Left lobe of liver (tissue), 2 donors: Measurements from ENCODE around the gene CNFN. TPM values are rescaled to one million over a fixed set of nuclear protein-coding genes. Genes with fewer than 3 reads are reported as not detected.
"Not testable (repeated sequence)": the region's sequence is repeated elsewhere in the genome, so short reads cannot be mapped to it uniquely, and the experiment has no call there.

Source experiments
- ATAC-seq: fragments of 200-7000 bp; cut with Tn5 transposase; one replicate; pipeline ENCODE4 v1.9.1; 2020; ENCODE audit warnings: mild to moderate bottlenecking, moderate library complexity
- DNase-seq: peaks from one replicate; pipeline ENCODE4 v3.0.0-alpha.2; 2020; ENCODE audit warnings: low spot score
- total RNA-seq: library from RNA; stranded (reverse); gene quantifications from one replicate; pipeline ENCODE4 v1.2.1, GENCODE V29; 2021
- donor health status: DM: no; HTN: no; CAD: no; lungs with moderate emphysema.
- donor health status: DM: no; HTN: yes; CAD: no.

CNFN gene
- total RNA-seq, 1 donor from 2014 or later, result not detected

DNA sequence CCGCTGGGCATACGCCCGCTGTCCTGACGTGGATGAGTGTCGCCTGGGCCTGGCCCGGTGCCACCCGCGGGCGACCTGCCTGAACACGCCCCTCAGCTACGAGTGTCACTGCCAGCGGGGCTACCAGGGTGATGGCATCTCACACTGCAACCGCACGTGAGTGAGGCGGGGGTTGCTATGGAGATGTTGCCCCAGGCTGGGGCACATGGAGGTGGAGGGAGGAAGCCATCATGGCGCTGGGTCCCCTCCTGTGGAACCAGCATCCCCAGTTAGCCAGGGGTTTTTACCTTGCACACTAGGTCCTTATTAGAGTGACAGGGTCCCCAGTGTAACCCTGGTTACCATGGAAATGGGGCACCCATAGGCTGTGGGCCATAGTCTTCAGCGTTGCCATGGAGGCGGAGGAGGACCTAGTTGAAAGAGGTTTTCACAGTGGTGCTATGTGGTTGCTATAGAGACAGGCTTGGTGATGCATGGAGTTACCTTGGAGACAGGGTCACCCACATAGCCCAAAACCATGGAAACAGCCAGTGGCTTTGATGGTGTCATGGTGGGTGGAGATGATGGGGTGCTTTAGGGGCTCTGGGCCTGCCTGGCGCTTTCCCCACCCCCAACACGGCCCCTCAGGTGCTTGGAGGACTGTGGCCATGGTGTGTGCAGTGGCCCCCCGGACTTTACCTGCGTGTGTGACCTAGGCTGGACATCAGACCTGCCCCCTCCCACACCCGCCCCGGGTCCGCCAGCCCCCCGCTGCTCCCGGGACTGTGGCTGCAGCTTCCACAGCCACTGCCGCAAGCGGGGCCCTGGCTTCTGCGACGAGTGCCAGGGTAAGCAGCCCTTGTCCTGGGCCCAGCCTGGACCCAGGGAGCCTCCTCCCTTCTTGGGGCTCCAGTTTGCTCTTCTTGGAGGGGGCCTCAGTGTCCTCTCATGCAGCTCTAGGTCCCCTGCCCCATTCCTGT, 37.5 kb downstream of the CNFN start:
- DNase-seq (no peak), ATAC-seq (no peak)

DNA sequence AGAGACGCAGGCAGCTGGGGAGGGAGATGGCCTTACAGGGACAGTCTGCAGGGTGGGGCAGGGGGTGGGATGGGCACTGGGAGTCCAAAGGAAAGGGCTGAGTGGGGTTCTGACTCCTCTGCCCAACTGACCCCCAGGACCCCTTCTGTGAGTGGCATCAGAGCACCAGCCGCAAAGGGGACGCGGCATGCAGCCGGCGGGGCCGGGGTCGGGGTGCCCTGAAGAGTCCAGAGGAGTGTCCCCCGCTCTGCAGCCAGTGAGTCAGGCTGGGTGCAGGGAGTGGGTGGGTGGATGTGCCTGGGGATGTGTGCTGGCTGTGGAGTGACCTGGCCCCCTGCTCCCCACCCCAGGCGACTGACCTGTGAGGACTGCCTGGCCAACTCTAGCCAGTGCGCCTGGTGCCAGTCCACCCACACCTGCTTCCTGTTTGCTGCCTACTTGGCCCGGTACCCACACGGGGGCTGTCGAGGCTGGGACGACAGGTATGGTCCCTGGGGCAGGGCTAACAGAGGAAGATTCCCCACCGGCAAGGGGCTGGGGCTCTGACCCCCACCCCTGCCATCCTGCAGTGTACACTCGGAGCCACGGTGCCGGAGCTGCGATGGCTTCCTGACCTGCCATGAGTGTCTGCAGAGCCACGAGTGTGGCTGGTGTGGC, 38.9 kb downstream of the CNFN start:
- DNase-seq (no peak), ATAC-seq (no peak)

DNA sequence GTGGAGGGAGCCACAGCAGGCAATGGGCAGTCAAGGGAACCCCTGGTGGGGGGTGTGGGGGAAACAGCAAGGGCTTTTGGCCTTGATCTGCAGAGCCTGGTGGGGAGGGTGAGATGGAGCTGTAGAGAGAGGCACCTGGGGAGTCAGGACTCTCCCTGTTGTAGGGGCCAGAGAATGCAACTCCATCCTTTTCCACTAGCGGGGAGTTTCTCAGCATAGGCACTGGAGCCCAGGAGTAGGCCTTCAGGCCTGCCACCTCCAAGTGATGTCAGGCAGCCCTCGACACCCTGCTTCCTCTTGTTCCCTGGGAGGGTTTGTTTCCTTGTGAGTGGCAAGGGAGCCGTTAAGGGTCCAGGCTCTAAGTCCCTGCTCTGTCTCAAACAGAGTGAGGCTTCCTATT, 39.7 kb downstream of the CNFN start:
- DNase-seq, result no peak
- no peak for ATAC-seq

DNA sequence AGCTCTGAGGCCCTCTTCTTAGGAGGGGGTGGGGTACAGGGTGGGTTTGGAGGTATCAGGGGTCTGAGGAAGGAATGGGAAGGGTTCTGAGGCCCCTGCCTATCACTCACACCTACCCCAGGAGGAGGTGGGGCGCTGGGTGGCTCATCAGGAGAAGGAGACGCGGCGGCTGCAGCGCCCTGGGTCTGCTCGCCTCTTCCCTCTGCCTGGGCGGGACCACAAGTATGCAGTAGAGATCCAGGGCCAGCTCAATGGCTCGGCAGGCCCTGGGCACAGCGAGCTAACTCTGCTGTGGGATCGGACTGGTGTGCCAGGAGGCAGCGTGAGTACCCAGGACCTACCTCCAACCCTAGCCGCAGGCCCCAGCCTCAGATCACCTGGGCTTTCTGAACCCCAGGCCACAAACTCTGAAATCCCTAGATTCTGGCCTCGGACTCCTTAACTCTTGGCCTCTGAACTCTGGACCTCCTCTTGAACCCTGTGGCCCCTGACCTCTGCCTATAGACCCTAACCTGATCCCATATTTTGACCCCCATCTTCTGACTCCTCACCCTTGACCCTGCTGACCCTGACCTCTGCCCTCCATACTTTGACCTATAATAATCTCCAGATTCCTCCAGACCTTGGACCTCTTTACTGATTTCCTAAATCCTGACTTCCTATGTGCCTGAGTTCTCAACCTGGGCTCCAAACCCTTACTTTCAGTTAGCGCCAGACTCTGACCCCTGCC, 40.6 kb downstream of the CNFN start:
- ATAC-seq, result no peak

DNA sequence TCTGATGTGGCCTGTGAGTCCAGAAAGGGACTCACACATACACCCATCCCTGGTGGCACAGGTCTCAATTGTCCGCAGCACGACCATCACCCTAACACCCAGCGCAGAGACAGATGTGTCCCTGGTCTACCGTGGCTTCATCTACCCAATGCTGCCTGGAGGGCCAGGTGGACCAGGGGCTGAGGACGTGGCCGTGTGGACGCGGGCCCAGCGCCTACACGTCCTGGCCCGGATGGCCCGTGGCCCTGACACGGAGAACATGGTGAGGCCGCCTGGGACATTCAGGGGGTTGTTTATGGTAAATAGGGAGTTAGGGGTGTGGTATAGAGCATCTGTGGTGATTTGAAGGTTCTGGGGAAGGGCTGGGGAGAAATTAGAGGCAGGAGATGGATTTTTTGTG, 41.9 kb downstream of the CNFN start:
- no peak for DNase-seq
- ATAC-seq, result no peak

More for the DNA sequence above, 40.6 kb downstream of the CNFN start:
- no peak for DNase-seq

DNA sequence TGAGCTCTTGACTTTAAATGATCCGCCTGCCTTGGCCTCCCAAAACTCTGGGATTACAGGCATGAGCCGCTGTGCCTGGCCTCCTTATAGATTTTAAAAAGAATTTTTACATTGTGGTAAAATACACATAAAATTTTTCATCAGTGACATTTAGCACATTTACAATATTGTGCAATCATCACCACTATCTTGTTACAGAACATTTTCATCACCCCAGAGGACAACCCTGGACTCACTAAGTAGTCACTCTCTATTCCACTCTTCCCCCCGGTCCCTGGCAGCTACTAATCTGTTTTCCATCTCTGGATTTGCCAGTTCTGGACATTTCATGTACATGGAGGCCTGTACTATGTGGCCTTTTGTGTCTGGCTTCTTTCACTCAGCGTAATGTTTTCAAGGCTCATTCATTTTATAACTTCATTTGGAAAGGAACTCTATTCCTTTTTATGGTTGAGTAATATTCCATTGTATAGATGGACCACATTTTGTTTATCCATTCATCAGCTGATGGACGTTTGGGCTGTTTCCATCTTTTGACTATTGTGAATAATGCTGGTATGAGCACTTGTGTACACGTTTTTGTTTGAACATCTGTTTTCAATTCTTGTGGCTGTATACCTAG, 44.8 kb downstream of the CNFN start:
- ATAC-seq (peak; percentile 47), DNase-seq (no peak)

DNA sequence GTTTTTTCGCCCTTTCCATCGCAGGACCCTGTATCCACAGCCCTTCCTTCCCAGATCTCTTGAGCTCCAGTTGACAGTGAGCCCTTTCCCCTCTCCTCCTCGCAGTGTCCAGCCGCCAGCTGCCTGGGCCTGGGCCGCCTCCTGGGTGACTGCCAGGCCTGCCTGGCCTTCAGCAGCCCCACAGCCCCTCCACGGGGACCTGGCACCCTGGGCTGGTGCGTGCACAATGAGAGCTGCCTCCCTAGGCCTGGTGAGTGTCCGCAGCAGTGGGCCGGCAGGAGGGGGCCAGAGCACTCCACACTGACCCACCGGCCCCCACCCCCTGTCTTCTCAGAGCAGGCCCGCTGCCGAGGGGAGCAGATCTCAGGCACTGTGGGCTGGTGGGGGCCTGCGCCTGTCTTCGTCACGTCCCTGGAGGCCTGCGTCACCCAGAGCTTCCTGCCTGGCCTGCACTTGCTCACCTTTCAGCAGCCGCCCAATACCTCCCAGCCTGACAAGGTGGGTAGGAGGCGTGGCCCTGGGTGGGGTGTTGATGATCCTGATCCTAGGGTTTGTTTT, 45.7 kb downstream of the CNFN start:
- DNase-seq (no peak), ATAC-seq (no peak)

DNA sequence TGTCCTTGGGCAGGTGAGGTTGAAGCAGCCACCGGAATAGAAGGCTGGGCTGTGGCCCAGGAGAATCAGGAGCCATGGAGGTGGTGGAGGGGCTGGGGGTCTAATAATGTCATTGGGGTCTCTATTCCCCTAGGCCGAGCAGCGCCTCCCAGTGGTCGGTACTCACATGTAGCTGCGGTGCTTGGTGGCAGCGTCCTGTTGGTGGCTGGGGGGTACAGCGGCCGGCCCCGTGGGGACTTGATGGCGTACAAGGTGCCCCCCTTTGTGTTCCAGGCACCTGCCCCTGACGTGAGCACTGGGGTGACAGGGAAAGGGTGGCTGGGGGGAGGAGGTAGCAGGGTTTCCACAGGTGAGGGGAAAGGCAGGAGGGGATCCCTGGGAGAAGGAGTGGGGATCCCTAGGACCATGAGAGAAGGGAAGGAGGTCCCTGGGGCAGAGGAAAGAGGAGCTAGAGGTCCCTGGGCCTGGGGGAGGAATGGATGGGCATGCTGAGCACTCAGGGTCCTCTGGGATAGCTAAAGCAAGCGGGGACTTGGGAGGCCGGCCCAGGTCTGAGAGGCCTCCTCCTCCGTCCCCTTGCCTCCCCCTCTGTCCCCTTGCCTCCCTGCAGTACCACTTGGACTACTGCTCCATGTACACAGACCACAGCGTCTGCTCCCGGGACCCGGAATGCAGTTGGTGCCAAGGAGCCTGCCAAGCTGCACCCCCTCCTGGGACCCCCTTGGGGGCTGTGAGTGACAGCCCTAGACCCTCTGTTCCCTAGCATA, 46.6 kb downstream of the CNFN start:
- DNase-seq, result no peak
- no peak for ATAC-seq

DNA sequence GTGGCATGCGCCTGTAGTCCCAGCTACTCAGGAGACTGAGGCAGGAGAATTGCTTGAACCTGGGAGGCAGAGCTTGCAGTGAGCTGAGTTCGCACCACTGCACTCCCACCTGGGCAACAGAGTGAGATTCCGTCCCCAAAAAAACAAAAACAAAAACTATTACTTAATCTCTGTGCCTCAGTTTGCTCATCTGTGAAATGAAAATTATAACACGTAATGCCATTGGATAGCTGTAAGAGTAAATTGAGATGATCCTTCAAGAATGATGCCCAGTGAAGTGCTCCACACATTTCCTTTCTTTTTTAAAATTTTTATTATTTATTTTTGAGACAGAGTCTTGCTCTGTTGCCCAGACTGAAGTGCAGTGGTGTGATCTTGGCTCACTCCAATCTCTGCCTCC, 50.2 kb downstream of the CNFN start:
- ATAC-seq, DNase-seq: not testable (repeated sequence)

DNA sequence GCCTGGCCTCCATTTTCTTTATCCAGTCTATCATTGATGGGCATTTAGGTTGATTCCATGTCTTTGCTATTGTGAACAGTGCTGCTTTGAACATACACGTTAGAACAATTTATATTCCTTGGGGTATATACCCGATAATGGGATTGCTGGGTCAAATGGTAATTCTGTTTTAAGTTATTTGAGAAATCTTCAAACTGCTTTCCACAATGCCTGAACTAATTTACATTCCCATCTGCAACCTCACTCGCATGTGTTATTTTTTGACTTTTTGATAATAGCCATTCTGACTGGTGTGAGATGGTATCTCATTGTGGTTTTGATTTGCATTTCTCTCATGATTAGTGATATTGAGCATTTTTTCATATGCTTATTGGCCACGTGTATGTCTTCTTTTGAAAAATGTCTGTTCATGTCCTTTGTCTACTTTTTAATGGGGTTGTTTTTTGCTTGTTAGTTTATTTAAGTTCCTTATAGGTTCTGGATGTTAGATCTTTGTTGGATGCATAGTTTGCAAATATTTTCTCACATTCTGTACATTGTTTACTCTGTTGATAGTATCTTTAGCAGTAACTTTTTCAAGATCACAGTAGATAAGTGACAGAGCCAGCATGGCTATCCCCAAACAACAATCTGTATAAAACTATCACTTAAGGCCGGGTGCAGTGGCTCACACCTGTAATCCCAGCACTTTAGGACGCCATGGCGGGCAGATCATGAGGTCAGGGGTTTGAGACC, 50.8 kb downstream of the CNFN start:
- DNase-seq, ATAC-seq: not testable (repeated sequence)

Other genes with a start within 250 kb of the CNFN start
- 15.0 TPM for gene DEDD2, start 172.6 kb downstream of the CNFN start, total RNA-seq
- gene ZNF526, start 170.0 kb downstream of the CNFN start, total RNA-seq, result 5.3 TPM
- gene GSK3A, start 147.7 kb downstream of the CNFN start, total RNA-seq, result 15.1 TPM
- gene ERF, start 135.2 kb downstream of the CNFN start, total RNA-seq, result 35.9 TPM
- gene CIC, start 121.0 kb downstream of the CNFN start, total RNA-seq, result 25.2 TPM
- 0.65 TPM for gene PRR19, start 88.2 kb downstream of the CNFN start, total RNA-seq
- 2.2 TPM for gene PAFAH1B3, start 87.7 kb downstream of the CNFN start, total RNA-seq
- not detected for gene TMEM145, start 77.0 kb downstream of the CNFN start, total RNA-seq
- gene MEGF8, start 64.7 kb downstream of the CNFN start, total RNA-seq, result 11.7 TPM
- gene LIPE, start 37.1 kb upstream of the CNFN start, total RNA-seq, result 0.83 TPM
- not detected for gene CXCL17, start 52.6 kb upstream of the CNFN start, total RNA-seq
- gene CEACAM1, start 138.2 kb upstream of the CNFN start, total RNA-seq, result 27.0 TPM
- gene CEACAM8, start 204.6 kb upstream of the CNFN start, total RNA-seq, result 0.33 TPM